ENCODE results near the gene STIM2.
"Not testable (repeated sequence)": the region's sequence is repeated elsewhere in the genome, so short reads cannot be mapped to it uniquely, and the experiment has no call there.

The STIM2 gene

GRCh38 chr4:26953770-26954423 is 93.3 kb downstream of the STIM2 start:
- no peak for DNase-seq (ENCODE audit: low spot score)

- DNase-seq (ENCODE audit: low spot score): no peak
These were observed 94.6 kb downstream of the STIM2 start for GRCh38 chr4:26955241-26955640.

GRCh38 chr4:26958925-26959653 is 98.4 kb downstream of the STIM2 start:
- no peak for DNase-seq (ENCODE audit: low spot score)

- DNase-seq (ENCODE audit: low spot score): no peak
These were observed 99.0 kb downstream of the STIM2 start for GRCh38 chr4:26959654-26960047.

GRCh38 chr4:26962720-26963119 is 102.1 kb downstream of the STIM2 start:
- DNase-seq (ENCODE audit: low spot score): no peak

- no peak for DNase-seq (ENCODE audit: low spot score)
These were observed 103.9 kb downstream of the STIM2 start for GRCh38 chr4:26964512-26964911.

- DNase-seq (ENCODE audit: low spot score): no peak
These were observed 104.4 kb downstream of the STIM2 start for GRCh38 chr4:26964994-26965393.

- not testable (repeated sequence) for DNase-seq (ENCODE audit: low spot score)
These were observed 115.0 kb downstream of the STIM2 start for GRCh38 chr4:26975464-26976181.

- no peak for DNase-seq (ENCODE audit: low spot score)
These were observed 117.9 kb downstream of the STIM2 start for GRCh38 chr4:26978387-26979053.

- no peak for DNase-seq (ENCODE audit: low spot score)
These were observed 124.3 kb downstream of the STIM2 start for GRCh38 chr4:26984896-26985295.

- peak; percentile 65 for DNase-seq (ENCODE audit: low spot score)
These were observed 125.2 kb downstream of the STIM2 start for GRCh38 chr4:26985873-26986272.

GRCh38 chr4:26987191-26987590 is 126.5 kb downstream of the STIM2 start:
- no peak for DNase-seq (ENCODE audit: low spot score)

- no peak for DNase-seq (ENCODE audit: low spot score)
These were observed 130.4 kb downstream of the STIM2 start for GRCh38 chr4:26991057-26991456.

- DNase-seq (ENCODE audit: low spot score): peak; percentile 2
These were observed 132.2 kb downstream of the STIM2 start for GRCh38 chr4:26992657-26993361.

GRCh38 chr4:26993539-26993938 is 132.9 kb downstream of the STIM2 start:
- DNase-seq (ENCODE audit: low spot score): no peak

GRCh38 chr4:26993967-26994366 is 133.3 kb downstream of the STIM2 start:
- DNase-seq (ENCODE audit: low spot score): no peak

- DNase-seq (ENCODE audit: low spot score): no peak
These were observed 134.7 kb downstream of the STIM2 start for GRCh38 chr4:26995316-26995715.

- DNase-seq (ENCODE audit: low spot score): no peak
These were observed 136.1 kb downstream of the STIM2 start for GRCh38 chr4:26996745-26997144.

- DNase-seq (ENCODE audit: low spot score): no peak
These were observed 139.0 kb downstream of the STIM2 start for GRCh38 chr4:26999689-27000088.

- DNase-seq (ENCODE audit: low spot score): no peak
These were observed 139.5 kb downstream of the STIM2 start for GRCh38 chr4:27000122-27000521.

- peak; percentile 21 for DNase-seq (ENCODE audit: low spot score)
These were observed 140.2 kb downstream of the STIM2 start for GRCh38 chr4:27000820-27001219.
